ENCODE data around the gene KIAA1958.

The KIAA1958 gene

GRCh38 chr9:112548836-112549595 is 62.4 kb downstream of the KIAA1958 start:
- Histone ChIP-seq H4K8ac (ENCODE audit: low read depth, low read length) (no peak overlapping the region), H3K9ac (ENCODE audit: low read length) (no peak overlapping the region), H3K79me1 (ENCODE audit: low read length) (peaks cover 12% of the 10 kb centered on the region), H2AK5ac (ENCODE audit: low read length) (no peak overlapping the region), H3K79me2 (ENCODE audit: control insufficient read depth, insufficient read depth, low read length) (peaks cover 26% of the 10 kb centered on the region), H2BK5ac (ENCODE audit: low read length) (no peak overlapping the region), H3K27ac (ENCODE audit: low read depth, low read length) (no peak overlapping the region), H3K27me3 (ENCODE audit: insufficient read depth, low read length, poor library complexity) (no peaks in the 10 kb centered on the region), H4K5ac (ENCODE audit: low read length) (no peak overlapping the region), H3K4ac (ENCODE audit: low read depth, low read length) (no peak overlapping the region), H3K4me1 (ENCODE audit: control insufficient read depth, low read depth, low read length) (peaks cover 8% of the 10 kb centered on the region), H3K4me2 (ENCODE audit: low read length) (no peak overlapping the region), H2BK120ac (ENCODE audit: low read depth, low read length) (no peak overlapping the region), H2BK15ac (replicated peaks; ENCODE audit: low read depth) (no peak overlapping the region), H3K18ac (ENCODE audit: low read length) (no peak overlapping the region), H3K4me3 (ENCODE audit: low read length) (no peak overlapping the region), H3K36me3 (ENCODE audit: control insufficient read depth, insufficient read depth, low read length) (no peaks in the 10 kb centered on the region), H3K56ac (ENCODE audit: low read length) (no peak overlapping the region), H3K23ac (ENCODE audit: low read length) (no peak overlapping the region)
- DNase-seq: no peak
- WGBS (ENCODE audit: extremely low coverage, insufficient coverage, low lambda C conversion rate): 100% methylated on average over 1 of the region's 4 CpGs

GRCh38 chr9:112550531-112550930 is 63.9 kb downstream of the KIAA1958 start:
- no peaks in the 10 kb centered on the region for H3K27me3 ChIP-seq (ENCODE audit: insufficient read depth, low read length, poor library complexity)
- no peak overlapping the region for H3K27ac ChIP-seq (ENCODE audit: low read depth, low read length)
- no peak overlapping the region for H2BK120ac ChIP-seq (ENCODE audit: low read depth, low read length)
- no peak overlapping the region for H3K23ac ChIP-seq (ENCODE audit: low read length)
- no peak overlapping the region for H2AK5ac ChIP-seq (ENCODE audit: low read length)
- H3K4ac ChIP-seq (ENCODE audit: low read depth, low read length): no peak overlapping the region
- no peak overlapping the region for H2BK5ac ChIP-seq (ENCODE audit: low read length)
- peak; percentile 38 for DNase-seq
- H4K8ac ChIP-seq (ENCODE audit: low read depth, low read length): no peak overlapping the region
- H3K79me2 ChIP-seq (ENCODE audit: control insufficient read depth, insufficient read depth, low read length): peaks cover 28% of the 10 kb centered on the region
- peaks cover 14% of the 10 kb centered on the region for H3K79me1 ChIP-seq (ENCODE audit: low read length)
- WGBS (ENCODE audit: extremely low coverage, insufficient coverage, low lambda C conversion rate): no CpG with 5 or more reads among the region's 4 CpGs
- H3K9ac ChIP-seq (ENCODE audit: low read length): no peak overlapping the region
- H3K4me3 ChIP-seq (ENCODE audit: low read length): no peak overlapping the region
- H3K4me1 ChIP-seq (ENCODE audit: control insufficient read depth, low read depth, low read length): peaks cover 8% of the 10 kb centered on the region
- H4K5ac ChIP-seq (ENCODE audit: low read length): no peak overlapping the region
- H3K56ac ChIP-seq (ENCODE audit: low read length): no peak overlapping the region
- no peak overlapping the region for H2BK15ac ChIP-seq (replicated peaks; ENCODE audit: low read depth)
- no peak overlapping the region for H3K4me2 ChIP-seq (ENCODE audit: low read length)
- no peaks in the 10 kb centered on the region for H3K36me3 ChIP-seq (ENCODE audit: control insufficient read depth, insufficient read depth, low read length)
- H3K18ac ChIP-seq (ENCODE audit: low read length): no peak overlapping the region

GRCh38 chr9:112551641-112552040 is 65.0 kb downstream of the KIAA1958 start:
- no peaks in the 10 kb centered on the region for H3K27me3 ChIP-seq (ENCODE audit: insufficient read depth, low read length, poor library complexity)
- no peak overlapping the region for H2BK5ac ChIP-seq (ENCODE audit: low read length)
- H3K4me2 ChIP-seq (ENCODE audit: low read length): no peak overlapping the region
- DNase-seq: no peak
- peaks cover 8% of the 10 kb centered on the region for H3K4me1 ChIP-seq (ENCODE audit: control insufficient read depth, low read depth, low read length)
- no peak overlapping the region for H3K18ac ChIP-seq (ENCODE audit: low read length)
- H3K56ac ChIP-seq (ENCODE audit: low read length): no peak overlapping the region
- H3K4ac ChIP-seq (ENCODE audit: low read depth, low read length): no peak overlapping the region
- H3K27ac ChIP-seq (ENCODE audit: low read depth, low read length): no peak overlapping the region
- WGBS (ENCODE audit: extremely low coverage, insufficient coverage, low lambda C conversion rate): no CpG with 5 or more reads among the region's 1 CpG
- H2BK15ac ChIP-seq (replicated peaks; ENCODE audit: low read depth): no peak overlapping the region
- H2AK5ac ChIP-seq (ENCODE audit: low read length): no peak overlapping the region
- H3K9ac ChIP-seq (ENCODE audit: low read length): no peak overlapping the region
- H3K79me1 ChIP-seq (ENCODE audit: low read length): peaks cover 14% of the 10 kb centered on the region
- no peak overlapping the region for H4K5ac ChIP-seq (ENCODE audit: low read length)
- no peaks in the 10 kb centered on the region for H3K36me3 ChIP-seq (ENCODE audit: control insufficient read depth, insufficient read depth, low read length)
- H4K8ac ChIP-seq (ENCODE audit: low read depth, low read length): no peak overlapping the region
- H3K4me3 ChIP-seq (ENCODE audit: low read length): no peak overlapping the region
- no peak overlapping the region for H3K23ac ChIP-seq (ENCODE audit: low read length)
- no peak overlapping the region for H2BK120ac ChIP-seq (ENCODE audit: low read depth, low read length)
- H3K79me2 ChIP-seq (ENCODE audit: control insufficient read depth, insufficient read depth, low read length): peaks cover 29% of the 10 kb centered on the region

DNA sequence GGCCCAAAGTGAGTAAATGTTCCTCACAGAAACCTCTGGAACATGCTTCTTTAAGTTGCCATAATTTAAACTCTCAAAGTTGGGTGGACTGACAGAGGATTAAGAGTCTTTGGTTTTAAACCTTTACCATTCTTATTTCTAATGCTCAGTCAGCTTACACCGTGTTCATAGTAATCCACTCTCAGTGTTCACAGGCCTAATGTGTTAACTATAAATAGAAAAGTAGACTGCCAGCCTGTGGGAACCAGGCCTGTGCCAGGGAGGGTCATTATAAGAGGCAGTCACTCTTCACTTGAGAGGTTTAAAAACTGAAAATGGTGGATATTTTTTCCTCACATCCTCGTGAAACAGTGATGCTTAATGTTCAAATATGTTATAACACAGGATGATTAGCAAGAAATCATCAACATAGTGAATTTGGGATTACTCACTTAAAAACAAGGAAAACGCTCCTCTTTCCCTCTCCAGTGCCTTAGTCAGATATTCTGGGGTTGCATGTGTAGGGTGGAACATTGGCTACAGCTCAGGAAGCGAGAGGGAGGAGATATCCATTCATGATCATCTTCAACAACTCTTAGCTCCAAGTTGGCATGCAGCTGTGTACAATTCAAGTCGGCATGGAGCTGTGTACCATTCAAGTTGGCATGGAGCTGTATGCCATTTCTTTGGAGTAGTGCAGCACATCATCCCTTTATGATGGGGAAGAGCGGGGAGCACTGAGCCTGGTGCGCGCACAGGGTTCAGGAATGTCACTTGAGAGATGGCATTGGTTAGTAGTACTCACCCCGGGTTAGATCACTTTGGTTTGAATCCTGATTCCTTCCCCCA is 65.8 kb downstream of the KIAA1958 start:
- H3K27me3 ChIP-seq (ENCODE audit: insufficient read depth, low read length, poor library complexity): no peaks in the 10 kb centered on the region
- DNase-seq: no peak
- no peak overlapping the region for H3K9ac ChIP-seq (ENCODE audit: low read length)
- peaks cover 34% of the 10 kb centered on the region for H3K79me2 ChIP-seq (ENCODE audit: control insufficient read depth, insufficient read depth, low read length)
- H3K4me1 ChIP-seq (ENCODE audit: control insufficient read depth, low read depth, low read length): peaks cover 8% of the 10 kb centered on the region
- no peak overlapping the region for H3K4ac ChIP-seq (ENCODE audit: low read depth, low read length)
- H4K5ac ChIP-seq (ENCODE audit: low read length): no peak overlapping the region
- H4K8ac ChIP-seq (ENCODE audit: low read depth, low read length): no peak overlapping the region
- H3K79me1 ChIP-seq (ENCODE audit: low read length): peaks cover 18% of the 10 kb centered on the region
- no peak overlapping the region for H3K18ac ChIP-seq (ENCODE audit: low read length)
- H3K4me3 ChIP-seq (ENCODE audit: low read length): no peak overlapping the region
- H2BK15ac ChIP-seq (replicated peaks; ENCODE audit: low read depth): no peak overlapping the region
- no peaks in the 10 kb centered on the region for H3K36me3 ChIP-seq (ENCODE audit: control insufficient read depth, insufficient read depth, low read length)
- H3K23ac ChIP-seq (ENCODE audit: low read length): no peak overlapping the region
- no CpG with 5 or more reads among the region's 9 CpGs for WGBS (ENCODE audit: extremely low coverage, insufficient coverage, low lambda C conversion rate)
- H2AK5ac ChIP-seq (ENCODE audit: low read length): no peak overlapping the region
- no peak overlapping the region for H3K4me2 ChIP-seq (ENCODE audit: low read length)
- no peak overlapping the region for H2BK120ac ChIP-seq (ENCODE audit: low read depth, low read length)
- no peak overlapping the region for H3K27ac ChIP-seq (ENCODE audit: low read depth, low read length)
- no peak overlapping the region for H2BK5ac ChIP-seq (ENCODE audit: low read length)
- no peak overlapping the region for H3K56ac ChIP-seq (ENCODE audit: low read length)

- no peak overlapping the region for H3K4me3 ChIP-seq (ENCODE audit: low read length)
- no peak overlapping the region for H3K23ac ChIP-seq (ENCODE audit: low read length)
- H3K79me1 ChIP-seq (ENCODE audit: low read length): peaks cover 18% of the 10 kb centered on the region
- no peak overlapping the region for H3K18ac ChIP-seq (ENCODE audit: low read length)
- H3K36me3 ChIP-seq (ENCODE audit: control insufficient read depth, insufficient read depth, low read length): no peaks in the 10 kb centered on the region
- H3K79me2 ChIP-seq (ENCODE audit: control insufficient read depth, insufficient read depth, low read length): peaks cover 31% of the 10 kb centered on the region
- WGBS (ENCODE audit: extremely low coverage, insufficient coverage, low lambda C conversion rate): no CpG with 5 or more reads among the region's 2 CpGs
- no peak overlapping the region for H3K9ac ChIP-seq (ENCODE audit: low read length)
- peaks cover 8% of the 10 kb centered on the region for H3K4me1 ChIP-seq (ENCODE audit: control insufficient read depth, low read depth, low read length)
- H2BK120ac ChIP-seq (ENCODE audit: low read depth, low read length): no peak overlapping the region
- no peak for DNase-seq
- no peak overlapping the region for H3K27ac ChIP-seq (ENCODE audit: low read depth, low read length)
- no peak overlapping the region for H2BK5ac ChIP-seq (ENCODE audit: low read length)
- H2AK5ac ChIP-seq (ENCODE audit: low read length): no peak overlapping the region
- no peak overlapping the region for H4K8ac ChIP-seq (ENCODE audit: low read depth, low read length)
- no peak overlapping the region for H3K56ac ChIP-seq (ENCODE audit: low read length)
- H4K5ac ChIP-seq (ENCODE audit: low read length): no peak overlapping the region
- no peaks in the 10 kb centered on the region for H3K27me3 ChIP-seq (ENCODE audit: insufficient read depth, low read length, poor library complexity)
- H3K4ac ChIP-seq (ENCODE audit: low read depth, low read length): no peak overlapping the region
- no peak overlapping the region for H3K4me2 ChIP-seq (ENCODE audit: low read length)
- H2BK15ac ChIP-seq (replicated peaks; ENCODE audit: low read depth): no peak overlapping the region
Measured at GRCh38 chr9:112553256-112553826, 66.7 kb downstream of the KIAA1958 start.

All from mesendoderm (in vitro differentiated cells).